Lower leg skin (tissue), 3 donors: ENCODE data around the gene FHOD3.

Experiments
- POLR2A ChIP-seq, 2 donors: fragments of 450-650 bp; IDR thresholded peaks; one replicate each; pipeline ENCODE4 v1.6.1; 2016 to 2017; ENCODE audit warnings: antibody characterized with exemption in 2 of 2, mild to moderate bottlenecking in 1 of 2, moderate library complexity in 1 of 2
- TF ChIP-seq, protein P1 (sequence below), 3 donors: fragments of 450-650 bp; IDR thresholded peaks; one replicate each; pipeline ENCODE4 v1.5.1; 2016; ENCODE audit warnings: antibody characterized with exemption in 3 of 3, mild to moderate bottlenecking in 3 of 3, moderate library complexity in 2 of 3

DNA sequence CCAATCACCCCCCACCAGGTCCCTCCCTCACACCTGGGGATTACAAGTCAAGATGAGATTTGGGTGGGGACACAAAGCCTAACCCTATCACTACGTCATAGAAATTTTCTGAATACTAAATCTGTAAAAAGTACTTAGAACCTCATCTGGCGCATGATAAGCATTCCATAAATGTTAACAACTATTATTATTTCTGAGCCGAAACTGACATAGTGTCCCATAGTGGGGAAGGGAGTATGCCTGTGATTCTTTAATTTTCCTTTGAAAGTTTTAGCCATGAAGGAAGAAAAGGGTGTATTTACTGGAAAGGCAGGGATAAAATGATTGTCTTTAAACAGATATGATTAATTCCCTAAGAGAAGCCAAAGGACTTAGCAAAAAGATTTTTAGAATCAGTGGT lies 71.4 kb downstream of the FHOD3 start:
- TF ChIP-seq, protein P1, sequence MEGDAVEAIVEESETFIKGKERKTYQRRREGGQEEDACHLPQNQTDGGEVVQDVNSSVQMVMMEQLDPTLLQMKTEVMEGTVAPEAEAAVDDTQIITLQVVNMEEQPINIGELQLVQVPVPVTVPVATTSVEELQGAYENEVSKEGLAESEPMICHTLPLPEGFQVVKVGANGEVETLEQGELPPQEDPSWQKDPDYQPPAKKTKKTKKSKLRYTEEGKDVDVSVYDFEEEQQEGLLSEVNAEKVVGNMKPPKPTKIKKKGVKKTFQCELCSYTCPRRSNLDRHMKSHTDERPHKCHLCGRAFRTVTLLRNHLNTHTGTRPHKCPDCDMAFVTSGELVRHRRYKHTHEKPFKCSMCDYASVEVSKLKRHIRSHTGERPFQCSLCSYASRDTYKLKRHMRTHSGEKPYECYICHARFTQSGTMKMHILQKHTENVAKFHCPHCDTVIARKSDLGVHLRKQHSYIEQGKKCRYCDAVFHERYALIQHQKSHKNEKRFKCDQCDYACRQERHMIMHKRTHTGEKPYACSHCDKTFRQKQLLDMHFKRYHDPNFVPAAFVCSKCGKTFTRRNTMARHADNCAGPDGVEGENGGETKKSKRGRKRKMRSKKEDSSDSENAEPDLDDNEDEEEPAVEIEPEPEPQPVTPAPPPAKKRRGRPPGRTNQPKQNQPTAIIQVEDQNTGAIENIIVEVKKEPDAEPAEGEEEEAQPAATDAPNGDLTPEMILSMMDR (IDR thresholded peaks at IDR 0.05), result no peak
- TF ChIP-seq POLR2A (IDR thresholded peaks at IDR 0.05), result no peak
